GM20431 (cell line): ENCODE results near the gene MOBP.

Experiments
- in situ Hi-C: fragments of 300-500 bp; cut with MseI, MboI; formaldehyde crosslinking; loops from one replicate; pipeline ENCODE4 v1.15.0; 2020; ENCODE audit warnings: low sequenced_read_pairs; ENCODE audit not compliant: unreplicated experiment

MOBP gene

DNA sequence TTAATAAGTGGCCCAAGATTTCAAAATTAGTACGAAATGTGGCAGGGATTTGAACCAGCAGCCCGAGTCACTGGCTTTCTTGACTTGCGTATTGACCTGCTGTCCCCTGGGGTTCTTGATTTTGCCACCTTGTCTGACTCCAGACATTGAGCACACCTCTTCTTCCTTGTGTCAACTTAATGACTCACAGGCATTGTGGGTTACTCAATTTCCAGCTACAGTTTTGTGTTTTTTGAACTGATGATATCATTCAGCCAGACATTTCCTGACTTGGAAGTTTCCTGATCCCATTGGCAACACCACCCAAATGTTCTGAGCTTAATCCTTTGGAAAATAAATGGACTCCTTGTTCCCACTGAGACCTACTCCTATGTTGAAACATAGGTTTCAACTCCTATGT, 64.2 kb downstream of the MOBP start:
- in situ Hi-C loops, result no loop called here

DNA sequence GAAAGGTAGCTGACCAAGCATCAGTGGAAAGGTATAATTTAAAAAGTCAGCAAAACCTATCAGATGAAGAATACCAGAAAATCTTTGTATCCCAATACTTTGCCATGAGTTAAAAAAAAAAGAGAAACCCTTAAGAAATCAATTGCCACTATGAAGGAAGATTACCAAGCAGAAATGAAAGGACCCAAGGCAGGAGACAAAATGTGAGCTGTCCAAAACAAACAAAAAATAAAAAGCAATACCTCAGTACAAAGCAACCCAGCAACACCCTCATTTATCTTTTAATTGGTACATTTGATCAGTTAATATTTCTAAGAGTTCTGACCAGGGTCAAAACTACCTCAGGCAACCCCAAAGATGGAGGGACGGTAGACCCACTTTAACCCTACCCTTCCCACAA, 65.3 kb downstream of the MOBP start:
- in situ Hi-C loops, result no loop called here

DNA sequence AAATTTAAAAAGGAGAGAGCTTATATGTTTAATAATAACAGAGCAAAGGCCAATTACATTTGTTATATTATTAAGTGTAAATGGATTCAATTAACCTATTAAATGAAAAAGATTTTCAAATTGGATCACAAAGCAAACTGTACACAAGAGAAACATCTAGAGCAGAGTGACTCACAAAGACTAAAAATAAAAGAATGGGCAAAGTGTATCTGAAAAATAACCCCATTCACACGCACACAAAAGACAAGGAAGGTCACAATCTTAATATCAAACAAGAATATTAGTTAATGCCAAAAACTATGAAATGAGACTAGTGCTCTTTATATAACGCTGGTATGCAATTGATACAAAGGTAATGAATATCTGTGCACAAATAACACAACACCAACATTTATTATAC, 65.7 kb downstream of the MOBP start:
- in situ Hi-C loops, result no loop called here

DNA sequence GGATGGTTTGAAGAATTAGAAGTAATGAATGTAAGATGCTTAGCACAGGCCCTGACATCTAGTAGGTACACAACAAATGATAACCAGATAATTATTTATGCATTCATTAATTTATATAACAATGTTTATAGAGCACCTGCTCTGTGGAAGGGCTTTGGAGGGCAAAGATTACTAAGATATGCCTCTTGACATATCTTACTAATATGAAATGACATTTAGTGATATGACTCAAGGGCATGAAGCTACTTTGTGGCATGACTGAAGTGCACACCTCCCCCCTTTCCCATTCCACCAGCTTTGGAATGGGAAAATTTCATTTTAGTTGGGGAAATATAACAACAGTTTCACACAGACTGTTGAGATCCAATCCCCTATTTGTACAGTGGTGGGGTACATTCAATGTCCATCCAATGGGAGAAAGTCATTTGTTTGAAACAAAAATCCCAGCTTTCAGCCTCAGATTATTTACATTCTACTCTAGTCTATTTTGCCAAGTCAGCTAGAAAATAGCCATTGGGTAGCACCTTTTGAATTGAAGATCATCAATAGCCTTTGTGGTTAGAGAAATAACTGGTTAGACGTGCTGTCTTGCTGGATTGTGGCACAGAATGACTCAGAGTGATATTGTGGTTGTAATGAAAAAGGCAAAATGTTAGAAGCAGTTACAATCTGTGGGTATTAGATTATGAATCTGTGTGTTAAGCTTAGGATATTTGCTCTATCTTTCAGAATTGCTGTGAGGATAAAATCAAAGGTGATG, 72.9 kb downstream of the MOBP start:
- in situ Hi-C loops, result no loop called here

DNA sequence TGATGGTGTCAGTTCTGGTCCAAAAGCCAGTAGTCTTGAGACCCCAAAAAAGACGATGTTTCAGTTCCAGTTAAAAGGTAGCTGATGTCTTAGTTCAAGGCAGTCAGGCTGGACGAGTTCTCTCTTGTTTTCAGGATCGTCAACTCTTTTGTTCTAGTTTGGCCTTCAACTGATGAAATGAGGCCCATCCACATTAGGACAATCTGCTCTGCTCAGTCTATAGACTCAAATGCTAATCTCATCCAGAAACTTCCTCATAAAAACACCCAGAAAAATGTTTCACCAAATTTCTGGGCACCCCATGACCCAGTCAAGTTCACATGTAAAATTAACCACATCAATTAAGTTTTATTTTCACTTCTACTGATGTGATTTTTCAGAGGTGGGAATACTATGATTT, 74.0 kb downstream of the MOBP start:
- in situ Hi-C loops, result no loop called here

DNA sequence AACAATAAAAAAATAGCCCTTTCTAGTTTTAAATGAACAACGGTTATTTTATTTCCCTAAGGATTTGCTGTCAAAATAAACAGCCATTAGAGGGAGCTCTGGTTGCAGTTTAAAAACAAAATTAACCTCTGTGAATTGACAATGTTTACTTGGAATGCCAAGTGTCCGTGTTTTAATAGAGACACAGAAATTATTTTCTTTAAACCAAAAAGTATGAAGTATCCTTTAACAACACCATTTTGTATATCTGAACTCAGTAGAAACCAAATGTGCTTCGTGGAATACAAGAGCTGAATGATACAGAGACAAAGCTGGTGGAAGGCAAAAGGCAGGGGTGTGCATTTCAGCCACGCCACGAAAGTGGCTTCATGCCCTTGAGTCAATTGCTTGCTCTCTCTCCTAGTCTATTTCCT, 74.4 kb downstream of the MOBP start:
- in situ Hi-C loops, result no loop called here

DNA sequence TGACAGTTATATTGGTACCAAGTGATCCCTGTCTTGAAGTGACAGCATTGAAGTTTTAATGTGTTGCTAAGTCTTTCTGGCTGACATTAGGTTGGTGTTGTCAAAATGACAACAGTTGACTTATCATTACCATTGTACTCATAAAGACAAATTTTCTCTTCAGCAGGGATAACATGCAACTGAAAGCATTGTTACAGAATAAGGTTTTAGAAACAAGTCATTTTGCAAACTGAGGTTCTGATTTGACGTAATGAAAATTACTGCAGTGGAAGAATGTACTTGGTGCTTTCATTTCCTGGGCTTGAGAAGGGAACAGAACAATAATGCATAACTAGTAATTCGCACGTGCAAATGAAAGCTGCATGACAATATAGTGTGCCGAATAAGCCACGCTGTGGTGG, 75.1 kb downstream of the MOBP start:
- in situ Hi-C loops, result no loop called here

DNA sequence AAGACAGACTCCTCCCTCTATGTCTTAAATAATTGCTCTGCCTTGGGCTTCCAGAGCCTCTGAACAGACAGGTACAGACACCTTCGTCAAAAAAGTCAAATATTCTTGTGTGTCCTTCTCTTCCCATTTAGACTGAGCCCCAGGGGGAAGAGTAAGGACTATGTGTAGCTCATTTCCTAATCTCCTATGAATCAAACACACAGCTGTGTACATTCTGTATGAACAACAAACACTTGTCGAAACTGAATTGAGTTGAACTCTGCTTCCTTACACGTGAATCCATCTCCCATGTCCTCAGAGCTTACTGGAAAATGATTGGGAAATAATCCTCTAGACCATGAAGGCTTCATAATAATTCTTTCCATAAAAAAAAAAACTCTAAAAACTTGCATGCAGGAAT, 80.8 kb downstream of the MOBP start:
- in situ Hi-C loops, result no loop called here

DNA sequence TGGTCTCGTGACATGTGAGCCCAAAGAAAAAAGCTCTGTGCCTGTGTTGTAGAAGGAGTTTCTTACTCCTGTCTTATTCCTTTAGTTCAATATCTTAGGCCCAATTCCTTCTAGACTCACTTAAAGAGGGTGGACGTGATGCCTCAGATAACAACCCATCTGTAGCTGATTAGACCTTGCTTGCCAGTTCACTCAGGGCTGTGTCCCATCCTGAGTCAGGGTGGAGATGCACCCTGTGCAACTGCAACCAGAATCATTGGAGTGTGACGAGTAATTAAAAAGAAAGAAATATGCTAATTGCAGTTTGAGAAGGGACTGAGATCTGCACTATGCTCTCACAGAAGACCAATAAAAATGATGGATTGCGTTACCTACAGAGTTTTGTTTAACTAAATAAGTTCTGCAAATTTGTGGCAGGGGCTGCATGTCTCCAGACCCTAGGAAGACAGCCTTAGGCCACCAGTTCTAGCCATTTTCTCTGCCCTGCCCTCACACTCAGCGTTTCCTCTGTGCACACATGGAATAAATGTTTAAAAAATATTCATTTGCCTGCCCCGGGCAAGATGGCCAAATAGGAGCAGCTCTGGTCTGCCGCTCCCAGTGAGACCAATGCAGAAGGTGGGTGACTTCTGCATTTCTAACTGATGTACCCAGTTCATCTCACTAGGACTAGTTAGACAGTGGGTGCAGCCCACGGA, 83.0 kb downstream of the MOBP start:
- in situ Hi-C loops, result no loop called here
